Ishikawa (cell line): ENCODE data around the gene ZKSCAN2.

ENCODE experiments used
- CEBPB ChIP-seq: IDR thresholded peaks from 2 replicates; pipeline ENCODE4 v1.6.1; 2012
- CREB1 ChIP-seq: IDR thresholded peaks from 2 replicates; pipeline ENCODE4 v1.6.1; 2012; ENCODE audit warnings: low read depth
- EGR1 ChIP-seq: IDR thresholded peaks from 2 replicates; pipeline ENCODE4 v1.6.1; 2012
- EP300 ChIP-seq: IDR thresholded peaks from 2 replicates; pipeline ENCODE4 v1.6.1; 2012; ENCODE audit warnings: borderline replicate concordance
- FOXM1 ChIP-seq: IDR thresholded peaks from 2 replicates; pipeline ENCODE4 v1.6.1; 2012; ENCODE audit warnings: low read depth, borderline replicate concordance
- NFIC ChIP-seq: IDR thresholded peaks from 2 replicates; pipeline ENCODE4 v1.6.1; 2012
- RAD21 ChIP-seq: IDR thresholded peaks from 2 replicates; pipeline ENCODE4 v1.6.1; 2012; ENCODE audit warnings: low read depth
- TAF1 ChIP-seq: IDR thresholded peaks from 2 replicates; pipeline ENCODE4 v1.6.1; 2012; ENCODE audit warnings: low read depth, mild to moderate bottlenecking
- TCF12 ChIP-seq: IDR thresholded peaks from 2 replicates; pipeline ENCODE4 v1.6.1; 2012; ENCODE audit warnings: low read depth
- TEAD4 ChIP-seq: IDR thresholded peaks from 2 replicates; pipeline ENCODE4 v1.6.1; 2012
- YY1 ChIP-seq: IDR thresholded peaks from 2 replicates; pipeline ENCODE4 v1.6.1; 2012; ENCODE audit warnings: low read depth
- ZBTB7A ChIP-seq: IDR thresholded peaks from 2 replicates; pipeline ENCODE4 v1.6.1; 2012; ENCODE audit warnings: low read depth
- TF ChIP-seq, protein P1 (sequence below): IDR thresholded peaks from 2 replicates; pipeline ENCODE4 v1.6.1; 2012
- TF ChIP-seq, protein P2 (sequence below): IDR thresholded peaks from 2 replicates; pipeline ENCODE4 v1.6.1; 2012; ENCODE audit warnings: low read depth, mild to moderate bottlenecking
- TF ChIP-seq, protein P3 (sequence below): IDR thresholded peaks from 2 replicates; pipeline ENCODE4 v1.6.1; 2012

The ZKSCAN2 gene

DNA sequence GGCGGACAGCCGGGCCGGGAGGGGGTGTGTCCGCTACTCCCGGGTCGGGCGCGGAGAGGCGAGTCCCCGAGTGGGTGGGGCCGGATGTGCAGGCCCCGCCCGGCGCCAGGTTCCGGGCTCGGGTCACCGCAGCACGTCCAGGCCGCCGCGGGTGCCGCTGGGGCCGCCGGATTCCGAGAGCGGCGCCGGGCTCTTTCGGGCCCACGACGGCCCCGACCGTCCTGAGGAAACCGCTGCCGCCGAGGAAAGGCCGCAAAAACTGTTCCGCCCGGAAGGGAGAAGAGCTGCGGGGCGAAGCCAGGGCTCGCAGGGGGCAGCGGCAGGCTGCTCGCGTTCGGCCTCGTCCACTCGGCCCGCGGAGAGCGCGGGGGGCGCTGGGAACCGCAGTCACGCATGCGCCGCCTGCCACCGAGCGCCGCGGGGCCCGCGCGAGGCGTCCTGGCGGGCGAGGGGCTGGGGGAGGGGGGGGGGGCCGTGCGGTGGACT lies at the start of gene ZKSCAN2:
ZKSCAN2 (minus strand) TSS at position 376 of the 486 bp plus-strand sequence. CDS start 718 bp downstream, outside the sequence.
- TF ChIP-seq TAF1 (peak; percentile 36; the same call in 1 of the 2 replicates), YY1 (no peak), RAD21 (no peak), EP300 (0 out of 2 replicates have a peak, but pooled peaks have one; percentile 9), EGR1 (peak; percentile 36; the same call in 1 of the 2 replicates), CREB1 (no peak), ZBTB7A (no peak), CEBPB (no peak), TEAD4 (no peak; the same call in 1 of the 2 replicates), TCF12 (no peak), NFIC (no peak), FOXM1 (no peak)
- TF ChIP-seq, protein P1, sequence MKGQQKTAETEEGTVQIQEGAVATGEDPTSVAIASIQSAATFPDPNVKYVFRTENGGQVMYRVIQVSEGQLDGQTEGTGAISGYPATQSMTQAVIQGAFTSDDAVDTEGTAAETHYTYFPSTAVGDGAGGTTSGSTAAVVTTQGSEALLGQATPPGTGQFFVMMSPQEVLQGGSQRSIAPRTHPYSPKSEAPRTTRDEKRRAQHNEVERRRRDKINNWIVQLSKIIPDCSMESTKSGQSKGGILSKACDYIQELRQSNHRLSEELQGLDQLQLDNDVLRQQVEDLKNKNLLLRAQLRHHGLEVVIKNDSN: no peak
- TF ChIP-seq, protein P2, sequence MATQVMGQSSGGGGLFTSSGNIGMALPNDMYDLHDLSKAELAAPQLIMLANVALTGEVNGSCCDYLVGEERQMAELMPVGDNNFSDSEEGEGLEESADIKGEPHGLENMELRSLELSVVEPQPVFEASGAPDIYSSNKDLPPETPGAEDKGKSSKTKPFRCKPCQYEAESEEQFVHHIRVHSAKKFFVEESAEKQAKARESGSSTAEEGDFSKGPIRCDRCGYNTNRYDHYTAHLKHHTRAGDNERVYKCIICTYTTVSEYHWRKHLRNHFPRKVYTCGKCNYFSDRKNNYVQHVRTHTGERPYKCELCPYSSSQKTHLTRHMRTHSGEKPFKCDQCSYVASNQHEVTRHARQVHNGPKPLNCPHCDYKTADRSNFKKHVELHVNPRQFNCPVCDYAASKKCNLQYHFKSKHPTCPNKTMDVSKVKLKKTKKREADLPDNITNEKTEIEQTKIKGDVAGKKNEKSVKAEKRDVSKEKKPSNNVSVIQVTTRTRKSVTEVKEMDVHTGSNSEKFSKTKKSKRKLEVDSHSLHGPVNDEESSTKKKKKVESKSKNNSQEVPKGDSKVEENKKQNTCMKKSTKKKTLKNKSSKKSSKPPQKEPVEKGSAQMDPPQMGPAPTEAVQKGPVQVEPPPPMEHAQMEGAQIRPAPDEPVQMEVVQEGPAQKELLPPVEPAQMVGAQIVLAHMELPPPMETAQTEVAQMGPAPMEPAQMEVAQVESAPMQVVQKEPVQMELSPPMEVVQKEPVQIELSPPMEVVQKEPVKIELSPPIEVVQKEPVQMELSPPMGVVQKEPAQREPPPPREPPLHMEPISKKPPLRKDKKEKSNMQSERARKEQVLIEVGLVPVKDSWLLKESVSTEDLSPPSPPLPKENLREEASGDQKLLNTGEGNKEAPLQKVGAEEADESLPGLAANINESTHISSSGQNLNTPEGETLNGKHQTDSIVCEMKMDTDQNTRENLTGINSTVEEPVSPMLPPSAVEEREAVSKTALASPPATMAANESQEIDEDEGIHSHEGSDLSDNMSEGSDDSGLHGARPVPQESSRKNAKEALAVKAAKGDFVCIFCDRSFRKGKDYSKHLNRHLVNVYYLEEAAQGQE: no peak
- TF ChIP-seq, protein P3, sequence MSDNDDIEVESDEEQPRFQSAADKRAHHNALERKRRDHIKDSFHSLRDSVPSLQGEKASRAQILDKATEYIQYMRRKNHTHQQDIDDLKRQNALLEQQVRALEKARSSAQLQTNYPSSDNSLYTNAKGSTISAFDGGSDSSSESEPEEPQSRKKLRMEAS: peak; percentile 45; the same call in 1 of the 2 replicates

DNA sequence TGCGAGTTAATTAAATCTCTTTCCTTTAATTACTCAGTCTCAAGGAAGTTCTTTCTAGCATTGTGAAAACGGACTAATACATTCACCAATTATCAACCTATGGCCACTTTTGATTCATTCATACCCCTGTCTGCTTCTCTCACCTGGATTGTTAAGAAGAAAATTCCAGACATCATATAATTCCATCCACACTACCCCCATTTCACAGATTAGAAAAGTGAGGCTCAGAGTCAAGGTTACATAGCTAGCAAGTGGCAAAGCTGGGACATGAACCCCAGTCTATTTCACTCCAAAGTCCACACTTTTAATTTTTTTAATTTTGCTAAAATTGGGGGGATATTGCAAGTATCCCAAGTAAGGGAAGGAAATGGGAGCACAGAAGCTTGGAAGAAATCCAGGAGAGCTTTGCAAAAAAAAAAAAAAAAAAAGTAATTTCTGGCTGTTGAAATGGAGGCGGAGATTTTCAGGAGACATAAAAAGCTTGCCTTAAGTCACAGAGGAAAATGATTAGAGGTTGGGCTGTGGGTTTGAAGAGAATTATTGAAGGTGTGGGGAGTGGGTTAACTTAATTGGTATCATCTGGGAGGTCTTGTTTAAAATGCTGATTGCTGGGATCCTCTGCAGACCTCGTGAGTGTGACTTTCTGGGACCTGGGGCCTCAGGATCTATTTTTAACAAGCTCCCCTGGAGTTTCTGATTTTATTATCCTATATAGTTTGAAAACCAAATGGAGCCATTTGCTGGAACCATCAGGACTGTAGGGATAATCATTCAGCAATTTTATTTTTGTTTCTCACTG lies 42.3 kb upstream of the ZKSCAN2 start:
- TF ChIP-seq RAD21 (no peak), EP300 (no peak)

DNA sequence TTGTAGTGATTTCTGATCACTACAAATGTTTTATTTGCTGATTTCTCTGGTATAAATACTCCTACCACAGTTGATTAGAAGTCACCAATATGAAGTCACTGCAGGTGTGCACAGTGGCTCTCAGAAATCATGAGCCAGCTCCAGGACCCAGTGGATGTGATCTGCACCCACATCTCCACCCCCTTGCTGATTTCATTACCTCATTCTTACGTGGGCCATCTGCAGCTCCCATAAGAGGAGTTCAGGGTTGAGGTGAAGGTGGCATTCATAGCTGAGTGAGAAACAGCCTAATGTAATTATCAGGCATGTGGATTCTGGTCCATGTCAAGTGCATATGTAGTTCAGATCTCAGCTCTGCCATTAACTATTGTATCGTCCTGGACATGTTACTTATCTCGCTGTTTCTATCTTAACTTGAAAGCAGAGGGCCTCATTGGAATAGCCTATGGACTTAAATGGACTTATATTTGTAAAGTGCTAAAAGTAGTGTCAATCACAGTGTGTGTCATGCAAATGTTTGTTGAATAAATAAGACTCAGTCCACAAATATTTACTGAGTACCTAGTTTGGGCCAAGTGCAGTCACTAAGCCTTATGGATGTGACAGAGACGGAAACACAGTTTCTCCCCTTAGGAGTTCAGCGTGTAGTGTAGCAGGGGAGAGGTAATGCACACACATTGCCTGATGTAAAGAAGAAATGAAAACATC lies 40.7 kb upstream of the ZKSCAN2 start:
- no peak for TF ChIP-seq YY1
- TF ChIP-seq CREB1: no peak
- TF ChIP-seq FOXM1: no peak

DNA sequence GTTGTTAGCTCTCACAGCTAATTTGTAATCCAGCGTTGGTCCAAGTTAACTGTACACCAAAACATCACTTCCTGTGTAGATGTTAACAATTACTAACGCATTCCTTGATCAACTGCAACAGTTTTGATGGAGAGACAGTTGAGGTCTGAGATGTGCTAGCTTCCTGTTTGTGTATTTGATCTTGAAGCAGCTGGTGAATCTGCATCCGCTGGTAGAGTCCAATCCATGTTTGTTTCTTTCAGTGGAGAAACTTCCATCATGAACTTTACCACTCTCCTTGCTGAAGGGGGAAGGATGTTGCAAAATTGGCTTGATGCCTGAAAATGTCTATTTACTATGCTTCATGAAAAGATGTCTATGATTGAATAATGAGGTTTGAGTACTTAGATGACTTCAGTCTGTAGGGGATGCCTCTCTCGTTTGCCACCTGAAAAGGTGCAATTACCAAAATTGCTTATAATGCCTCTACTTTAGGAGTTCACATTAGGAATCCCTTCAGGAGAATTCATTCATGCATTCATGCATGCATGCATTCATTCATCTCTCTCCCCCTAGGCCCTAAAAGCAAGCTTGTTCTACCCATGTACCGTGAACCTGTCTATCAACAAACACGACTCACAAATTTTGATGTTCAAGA lies 39.6 kb upstream of the ZKSCAN2 start:
- no peak for TF ChIP-seq YY1
- TF ChIP-seq CEBPB: no peak
- TF ChIP-seq, protein P3: no peak
- no peak for TF ChIP-seq TAF1
- no peak for TF ChIP-seq EGR1
- TF ChIP-seq, protein P2: no peak
- TF ChIP-seq FOXM1: no peak
- TF ChIP-seq TEAD4: no peak
- no peak for TF ChIP-seq TCF12
- TF ChIP-seq, protein P1: no peak

DNA sequence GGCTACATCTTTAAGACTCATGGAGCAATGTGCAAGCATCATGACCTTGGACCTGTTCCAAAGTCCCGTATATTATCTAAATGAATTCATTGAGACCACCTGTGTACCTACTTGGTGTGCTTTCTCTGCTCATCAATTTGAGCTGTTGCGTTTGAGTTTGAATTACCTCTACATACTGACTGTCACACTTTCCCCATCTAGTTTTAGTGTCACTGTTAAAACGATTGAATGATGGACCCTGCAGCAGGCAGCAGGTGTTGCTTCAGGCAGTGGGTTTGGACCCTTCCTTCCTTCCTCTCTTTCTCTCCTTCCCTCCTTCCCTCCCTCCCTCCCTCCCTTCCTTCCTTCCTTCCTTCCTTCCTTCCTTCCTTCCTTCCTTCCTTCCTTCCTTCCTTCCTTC lies 33.9 kb upstream of the ZKSCAN2 start:
- TF ChIP-seq NFIC (no peak), YY1 (no peak), CREB1 (no peak), EP300 (no peak), TEAD4 (no peak), CEBPB (no peak), RAD21 (no peak), EGR1 (no peak), ZBTB7A (no peak), TAF1 (no peak), TCF12 (no peak)
- TF ChIP-seq, protein P1: no peak
- TF ChIP-seq, protein P3: no peak
